GM12878 (cell line): ENCODE results near the gene ITGAD. TPM values are rescaled to one million over a fixed set of nuclear protein-coding genes. Genes with fewer than 3 reads are reported as not detected.

Experiments
- ATAC-seq: fragments of 200-7000 bp; cut with Tn5 transposase; 3 replicates; pipeline ENCODE4 v1.9.1; 2020; ENCODE audit warnings: mild to moderate bottlenecking, moderate library complexity
- BruUV-seq: library from RNA; stranded (reverse); fragments of 400-500 nt; replicated peaks from 2 replicates; lab custom pipeline; 2021; lab: Mats Ljungman, UMichigan
- CTCF ChIA-PET: fragments of 300-600 bp; sonication (Branson Sonifier 250); formaldehyde crosslinking; extraction: SDS; loops from one replicate; lab custom pipeline; 2021; ENCODE audit warnings: inconsistent platforms; lab: Yijun Ruan, JAX
- POLR2A ChIA-PET: fragments of 350-600 bp; formaldehyde crosslinking; extraction: SDS; loops from one replicate; lab custom pipeline; 2021; ENCODE audit warnings: inconsistent platforms; lab: Charles Lee
- RAD21 ChIA-PET: fragments of 300-600 bp; sonication (Branson Sonifier 250); formaldehyde crosslinking; loops from one replicate; lab custom pipeline; 2023; ENCODE audit warnings: antibody characterized with exemption; ENCODE audit not compliant: unreplicated experiment; lab: Charles Lee
- SMC1A ChIA-PET: fragments of 300-600 bp; sonication (Branson Sonifier 250); formaldehyde crosslinking; loops from one replicate; lab custom pipeline; 2023; ENCODE audit not compliant: unreplicated experiment, uncharacterized antibody; lab: Charles Lee
- DNase-seq: peaks from one replicate; pipeline ENCODE4 v3.0.0-alpha.2; 2011; ENCODE audit warnings: low read depth, low spot score
- FAIRE-seq: peaks from 3 replicates; lab custom pipeline; 2011; peaks lifted over from hg19 to GRCh38; lab: Jason Lieb, UNC
- H2AFZ ChIP-seq: 2 replicates; pipeline ENCODE4 v1.6.0; 2011; ENCODE audit warnings: low read depth, low read length, control low read depth; ENCODE audit not compliant: control insufficient read depth
- H3K27ac ChIP-seq: 2 replicates; pipeline ENCODE4 v1.5.1; 2011; ENCODE audit warnings: control low read depth; ENCODE audit not compliant: control insufficient read depth, insufficient read depth
- H3K27me3 ChIP-seq, 2 experiments: replicated peaks in 1 of 2; 2 replicates each; pipeline versions ENCODE4 v1.6.0 to v1.6.1; 2011; ENCODE audit warnings: low read length in 1 of 2; ENCODE audit not compliant: control insufficient read depth in 2 of 2, insufficient read depth in 2 of 2
- H3K36me3 ChIP-seq, 2 experiments: 2 replicates each; pipeline ENCODE4 v1.5.1; 2011; ENCODE audit warnings: low read length in 1 of 2; ENCODE audit not compliant: control insufficient read depth in 2 of 2, insufficient read depth in 2 of 2
- H3K4me1 ChIP-seq: 2 replicates; pipeline ENCODE4 v1.6.1; 2011; ENCODE audit warnings: mild to moderate bottlenecking, low read length, moderate library complexity, mixed read lengths; ENCODE audit not compliant: control insufficient read depth, insufficient read depth
- H3K4me2 ChIP-seq: 2 replicates; pipeline ENCODE4 v1.6.0; 2011; ENCODE audit warnings: control low read depth; ENCODE audit not compliant: control insufficient read depth, insufficient read depth
- H3K4me3 ChIP-seq: fragments of 200-600 bp; sonication (generic); 2 replicates; pipeline ENCODE4 v1.5.1; 2016
- H3K79me2 ChIP-seq: 2 replicates; pipeline ENCODE4 v1.6.0; 2011; ENCODE audit warnings: low read length; ENCODE audit not compliant: control insufficient read depth, insufficient read depth
- H3K9ac ChIP-seq: 2 replicates; pipeline ENCODE4 v1.8.0; 2011; ENCODE audit warnings: low read length, control low read depth, mixed read lengths; ENCODE audit not compliant: control insufficient read depth, insufficient read depth
- H3K9me3 ChIP-seq: replicated peaks from 3 replicates; pipeline ENCODE4 v1.5.1; 2011; ENCODE audit warnings: mild to moderate bottlenecking, low read length; ENCODE audit not compliant: control insufficient read depth, insufficient read depth
- H4K20me1 ChIP-seq: 2 replicates; pipeline ENCODE4 v1.6.0; 2011; ENCODE audit not compliant: control insufficient read depth, insufficient read depth
- CTCF ChIP-seq, 3 experiments: IDR thresholded peaks in 2 of 3; conservative IDR thresholded peaks in 1 of 3; 2 replicates each; pipeline ENCODE4 v1.5.1; 2011; ENCODE audit warnings: low read depth in 3 of 3, low read length in 3 of 3, mild to moderate bottlenecking in 3 of 3, control low read depth in 2 of 3, moderate library complexity in 2 of 3, inconsistent platforms in 1 of 3, mixed read lengths in 1 of 3; ENCODE audit not compliant: control insufficient read depth in 2 of 3, insufficient read depth in 1 of 3; ENCODE audit errors: extremely low read depth in 1 of 3
- PBX3 ChIP-seq: IDR thresholded peaks from 2 replicates; pipeline ENCODE4 v1.6.1; 2011; ENCODE audit warnings: mild to moderate bottlenecking, low read depth, low read length, moderate library complexity; ENCODE audit not compliant: insufficient replicate concordance
- RAD21 ChIP-seq: IDR thresholded peaks from 2 replicates; pipeline ENCODE4 v1.6.1; 2011; ENCODE audit warnings: mild to moderate bottlenecking, low read depth, low read length, moderate library complexity; ENCODE audit not compliant: insufficient read depth
- YY1 ChIP-seq: IDR thresholded peaks from 2 replicates; pipeline ENCODE4 v1.6.1; 2011; ENCODE audit warnings: low read depth, mild to moderate bottlenecking, low read length
- WGBS: methylation state at CpG from one replicate; pipeline ENCODE4 v1.1.6; 2016; ENCODE audit warnings: low lambda C conversion rate; ENCODE audit not compliant: insufficient replicate concordance, insufficient coverage; ENCODE audit errors: missing lambda C conversion rate; 5-methylcytosine and 5-hydroxymethylcytosine counted together
- in situ Hi-C: fragments of 300-500 bp; cut with MboI; formaldehyde crosslinking; loops from 9 replicates; pipeline ENCODE4 v1.14.3; 2018; ENCODE audit warnings: mixed read lengths
- intact Hi-C: fragments of 100-400 bp; cut with micrococcal nuclease; formaldehyde crosslinking; loops from one replicate; pipeline ENCODE4 v1.14.2; 2022; ENCODE audit not compliant: unreplicated experiment
- polyA plus RNA-seq, 11 experiments: library from polyadenylated mRNA; depleted of rRNA in 4 of 11; unstranded in 6 of 11; stranded (reverse) in 5 of 11; fragments of >200 nt; fragmentation: Nextera tagmentation in 4 of 11; fragmentation: Illumina TruSeq in 1 of 11; extraction: Ambion mirVana in 4 of 11; extraction: Trizol in 1 of 11; gene quantifications; 1 replicate in 1 of 11; 2 replicates in 10 of 11; pipeline versions ENCODE4 v1.2.1 to v1.2.3, GENCODE V29; 2011 to 2016; ENCODE audit warnings: inconsistent platforms in 2 of 11, missing spikeins in 2 of 11, low read depth in 1 of 11
- total RNA-seq, 4 experiments: library from RNA; depleted of rRNA in 3 of 4; stranded (reverse); fragments of >200 nt in 3 of 4; fragmentation: Illumina TruSeq in 1 of 4; extraction: Trizol in 1 of 4; gene quantifications; 2 replicates each; pipeline versions ENCODE4 v1.2.1 to v1.2.3, GENCODE V29; 2013 to 2021

ITGAD gene
- total and polyA plus RNA-seq, 10 of the 15 experiments (the other 5 are each of a cell fraction or from before 2014, with no cell fraction given) = 0.29 to 4.0 (median 1.2) TPM

GRCh38 chr16:31455601-31456314, 62.6 kb downstream of the ITGAD start:
- CTCF ChIA-PET = interaction anchor here (0.6 to 7.0 kb wide), 22 partner anchors 12 to 514 kb away, joined by 3 to 71 read pairs (median 4); partner anchors contain the start of genes ZNF267 and ZNF843
- H3K36me3 ChIP-seq = no peaks in the 10 kb centered on the region
- RAD21 ChIA-PET = interaction anchor here (0.6 to 1.5 kb wide), 11 partner anchors 13 to 579 kb away, joined by 3 to 7 read pairs (median 3); partner anchors contain the start of gene ZNF843
- no peaks in the 10 kb centered on the region for H3K9me3 ChIP-seq
- no peak for FAIRE-seq
- H4K20me1 ChIP-seq = peaks cover 7% of the 10 kb centered on the region; the same call in 1 of the 2 replicates
- POLR2A ChIA-PET = interaction anchor here (0.6 to 0.8 kb wide), 4 partner anchors 40 to 418 kb away, joined by 3 to 6 read pairs (median 4); partner anchors contain the start of gene ZNF267
- no peak overlapping the region for H3K9ac ChIP-seq
- ATAC-seq = no peak
- intact Hi-C loops = loop anchor here (5.0 kb wide), 1 partner anchor 52 kb away; the partner anchor contains the start of gene RUSF1
- WGBS = 75% methylated on average over 17 of the region's 17 CpGs
- no peak overlapping the region; the same call in 1 of the 2 replicates for H3K4me3 ChIP-seq
- DNase-seq = no peak
- no TSS peak for BruUV-seq
- in situ Hi-C loops = loop anchor here (5.0 kb wide), 2 partner anchors 242 to 412 kb away; no protein-coding TSS in a partner anchor
- TF ChIP-seq YY1 (0 out of 2 replicates have a peak, but pooled peaks have one; percentile 43), CTCF (IDR thresholded peaks at IDR 0.05 in 2 of 3, conservative IDR thresholded peaks at IDR 0.05 in 1 of 3; ENCODE audit: control insufficient read depth in 2 of 3, extremely low read depth in 1 of 3, insufficient read depth in 1 of 3, low read depth in 3 of 3, low read length in 3 of 3) (peak; percentile 49 to 60 (median 53)), RAD21 (peak; percentile 47), PBX3 (no peak)
- H3K27me3 ChIP-seq = no peaks in the 10 kb centered on the region
- no peak overlapping the region for H3K27ac ChIP-seq
- H3K4me2 ChIP-seq = peak overlapping the region; percentile 31
- H3K4me1 ChIP-seq = peaks cover 16% of the 10 kb centered on the region
- H3K79me2 ChIP-seq = peaks cover 43% of the 10 kb centered on the region
- SMC1A ChIA-PET = interaction anchor here (1.0 to 1.8 kb wide), 8 partner anchors 16 to 463 kb away, joined by 3 to 14 read pairs (median 3); no protein-coding TSS in a partner anchor
- H2AFZ ChIP-seq = no peak overlapping the region
